Neutrophil (primary cell): ENCODE measurements around the gene SUSD4.

Source experiments
- H3K27ac ChIP-seq: fragments of 200-600 bp; sonication (generic); 2 replicates; pipeline ENCODE4 v1.5.1; 2016; ENCODE audit warnings: mild to moderate bottlenecking, moderate library complexity
- H3K27me3 ChIP-seq: fragments of 200-600 bp; sonication (generic); 2 replicates; pipeline ENCODE4 v1.6.0; 2016; ENCODE audit warnings: mild to moderate bottlenecking
- H3K36me3 ChIP-seq: fragments of 200-600 bp; sonication (generic); 2 replicates; pipeline ENCODE4 v1.5.1; 2017
- H3K4me1 ChIP-seq, 2 experiments: fragments of 200-600 bp in 1 of 2; sonication (generic) in 1 of 2; 1 replicate in 1 of 2; 2 replicates in 1 of 2; pipeline versions ENCODE4 v1.5.1 to v1.6.1; 2013 to 2016; ENCODE audit warnings: low read depth in 1 of 2, low read length in 1 of 2, mild to moderate bottlenecking in 1 of 2, moderate library complexity in 1 of 2; ENCODE audit not compliant: control insufficient read depth in 1 of 2, insufficient read depth in 1 of 2
- H3K4me3 ChIP-seq, 2 experiments: fragments of 200-600 bp in 1 of 2; sonication (generic) in 1 of 2; 1 replicate in 1 of 2; 2 replicates in 1 of 2; pipeline ENCODE4 v1.5.1; 2013 to 2016; ENCODE audit warnings: low read depth in 1 of 2, low read length in 1 of 2, mild to moderate bottlenecking in 1 of 2, moderate library complexity in 1 of 2
- H3K9me3 ChIP-seq: fragments of 200-600 bp; sonication (generic); 2 replicates; pipeline ENCODE4 v1.5.1; 2016
- TF ChIP-seq, protein P1 (sequence below): fragments of 200-600 bp; sonication (generic); IDR thresholded peaks from 2 replicates; pipeline ENCODE4 v1.5.1; 2016; ENCODE audit warnings: antibody characterized with exemption

The SUSD4 gene

DNA sequence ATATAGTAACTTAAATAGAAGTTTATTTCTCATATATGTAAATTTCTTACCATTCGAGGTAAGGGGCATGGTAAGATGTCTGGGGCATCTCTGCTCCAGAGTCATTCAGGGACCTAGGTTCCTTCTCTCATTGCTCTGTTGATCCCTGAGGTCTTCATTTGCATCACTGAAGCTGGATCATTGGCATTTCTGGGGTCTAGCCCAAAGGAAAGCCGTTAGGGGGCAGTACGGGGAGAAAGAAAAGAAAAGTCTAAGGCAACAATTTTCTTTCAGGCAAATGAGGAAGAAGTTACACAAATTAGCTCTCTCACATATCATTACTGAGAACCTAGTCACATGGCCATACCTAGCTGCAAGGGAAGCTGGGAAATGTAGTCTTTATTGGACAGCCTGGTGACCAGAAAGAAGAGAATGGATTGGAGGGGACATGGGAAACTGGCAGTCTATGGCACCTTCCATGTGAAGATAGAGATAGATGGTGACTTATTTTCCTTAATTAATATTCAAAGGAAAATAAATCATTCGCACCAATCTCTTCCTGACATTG, 10.2 kb upstream of the SUSD4 start:
- Histone ChIP-seq H3K27me3 (no peaks in the 10 kb centered on the region), H3K4me3 (no peak overlapping the region), H3K27ac (no peak overlapping the region), H3K36me3 (no peaks in the 10 kb centered on the region), H3K4me1 (no peaks in the 10 kb centered on the region), H3K9me3 (no peaks in the 10 kb centered on the region)
- TF ChIP-seq, protein P1, sequence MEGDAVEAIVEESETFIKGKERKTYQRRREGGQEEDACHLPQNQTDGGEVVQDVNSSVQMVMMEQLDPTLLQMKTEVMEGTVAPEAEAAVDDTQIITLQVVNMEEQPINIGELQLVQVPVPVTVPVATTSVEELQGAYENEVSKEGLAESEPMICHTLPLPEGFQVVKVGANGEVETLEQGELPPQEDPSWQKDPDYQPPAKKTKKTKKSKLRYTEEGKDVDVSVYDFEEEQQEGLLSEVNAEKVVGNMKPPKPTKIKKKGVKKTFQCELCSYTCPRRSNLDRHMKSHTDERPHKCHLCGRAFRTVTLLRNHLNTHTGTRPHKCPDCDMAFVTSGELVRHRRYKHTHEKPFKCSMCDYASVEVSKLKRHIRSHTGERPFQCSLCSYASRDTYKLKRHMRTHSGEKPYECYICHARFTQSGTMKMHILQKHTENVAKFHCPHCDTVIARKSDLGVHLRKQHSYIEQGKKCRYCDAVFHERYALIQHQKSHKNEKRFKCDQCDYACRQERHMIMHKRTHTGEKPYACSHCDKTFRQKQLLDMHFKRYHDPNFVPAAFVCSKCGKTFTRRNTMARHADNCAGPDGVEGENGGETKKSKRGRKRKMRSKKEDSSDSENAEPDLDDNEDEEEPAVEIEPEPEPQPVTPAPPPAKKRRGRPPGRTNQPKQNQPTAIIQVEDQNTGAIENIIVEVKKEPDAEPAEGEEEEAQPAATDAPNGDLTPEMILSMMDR, result no peak

DNA sequence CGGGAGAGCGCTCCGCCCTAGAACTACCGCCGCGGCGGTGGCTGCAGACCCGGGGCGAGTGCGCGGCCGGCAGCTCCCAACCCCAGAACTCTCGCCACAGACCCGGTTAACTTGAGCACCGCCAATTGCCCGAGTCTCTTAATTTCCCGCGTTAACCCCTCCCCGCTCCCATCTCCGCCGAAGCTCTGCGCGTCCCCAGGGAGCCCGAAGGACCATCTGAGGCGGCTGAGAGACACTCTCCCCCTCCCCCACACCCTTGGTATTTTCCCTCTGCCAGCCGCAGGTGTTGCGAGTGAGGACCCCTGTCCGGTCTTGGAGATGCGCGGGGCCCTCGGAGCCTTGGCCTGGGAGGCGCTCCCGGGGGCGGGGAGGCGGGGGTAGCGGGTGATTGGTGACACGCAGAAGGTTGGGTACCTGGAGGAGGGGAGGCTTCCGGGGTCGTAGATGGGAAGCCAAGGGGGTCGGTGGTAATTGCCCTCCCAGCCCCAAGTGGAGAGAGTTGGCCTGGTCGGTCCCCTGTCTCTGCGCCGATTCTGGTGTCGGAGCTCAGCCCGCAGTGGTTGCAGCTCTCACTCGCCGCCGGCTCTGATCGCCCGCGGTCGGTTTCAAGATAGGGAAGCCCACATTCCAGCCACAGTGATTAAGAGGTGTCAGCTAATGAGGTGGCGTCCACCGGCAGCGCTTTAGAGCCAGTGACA, 858 bp upstream of the SUSD4 start:
- H3K27ac ChIP-seq, result no peak overlapping the region
- H3K27me3 ChIP-seq, result peaks cover 67% of the 10 kb centered on the region
- H3K9me3 ChIP-seq, result no peaks in the 10 kb centered on the region
- peak overlapping the region in 1 of 2 experiments; percentile 8 for H3K4me3 ChIP-seq
- TF ChIP-seq, protein P1, result no peak
- H3K4me1 ChIP-seq, result peaks cover 7% of the 10 kb centered on the region in 2 experiments
- H3K36me3 ChIP-seq, result no peaks in the 10 kb centered on the region

DNA sequence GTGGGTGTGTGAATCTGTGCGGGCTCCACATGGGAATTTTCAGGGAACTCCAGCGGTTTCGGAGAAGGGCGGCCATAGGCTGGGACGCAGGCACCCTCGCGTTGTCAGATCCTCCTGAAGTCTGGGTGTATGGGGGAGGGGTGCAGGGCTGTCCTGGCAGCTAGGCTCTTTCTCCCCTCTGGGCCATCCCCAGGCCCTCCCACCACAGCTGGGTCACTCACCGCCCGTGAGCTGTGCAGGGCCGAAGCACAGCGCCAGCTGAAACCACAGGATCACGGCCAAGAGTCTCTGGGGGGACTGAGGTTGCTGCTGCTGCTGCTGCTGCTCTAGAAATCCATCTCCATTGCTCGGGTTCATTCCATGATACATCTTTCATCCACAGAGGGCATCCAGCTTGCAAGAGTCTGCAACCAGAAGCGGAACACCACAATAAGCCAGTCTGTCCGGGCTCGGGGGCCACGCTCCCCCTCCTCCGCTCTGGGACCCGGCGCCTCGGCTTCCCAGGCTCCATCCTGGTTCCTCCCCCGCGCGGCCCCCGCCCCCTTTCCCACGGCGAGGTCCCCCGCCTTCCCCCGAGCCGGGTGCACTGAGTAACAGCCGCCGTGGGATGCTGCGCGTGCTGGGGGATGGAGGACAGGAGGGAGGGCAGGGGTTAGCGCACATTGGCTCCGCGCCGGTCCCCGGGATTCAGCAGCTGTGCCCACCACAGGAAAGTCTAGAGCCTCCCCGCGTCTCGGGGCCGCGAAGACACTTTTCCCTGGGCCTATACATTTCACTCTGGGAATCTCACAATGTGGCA, 720 bp downstream of the SUSD4 start:
- Histone ChIP-seq H3K27me3 (peaks cover 83% of the 10 kb centered on the region), H3K4me3 (no peak overlapping the region), H3K4me1 (peaks cover 7% of the 10 kb centered on the region in 2 experiments), H3K36me3 (no peaks in the 10 kb centered on the region), H3K27ac (no peak overlapping the region), H3K9me3 (no peaks in the 10 kb centered on the region)
- TF ChIP-seq, protein P1, result no peak

DNA sequence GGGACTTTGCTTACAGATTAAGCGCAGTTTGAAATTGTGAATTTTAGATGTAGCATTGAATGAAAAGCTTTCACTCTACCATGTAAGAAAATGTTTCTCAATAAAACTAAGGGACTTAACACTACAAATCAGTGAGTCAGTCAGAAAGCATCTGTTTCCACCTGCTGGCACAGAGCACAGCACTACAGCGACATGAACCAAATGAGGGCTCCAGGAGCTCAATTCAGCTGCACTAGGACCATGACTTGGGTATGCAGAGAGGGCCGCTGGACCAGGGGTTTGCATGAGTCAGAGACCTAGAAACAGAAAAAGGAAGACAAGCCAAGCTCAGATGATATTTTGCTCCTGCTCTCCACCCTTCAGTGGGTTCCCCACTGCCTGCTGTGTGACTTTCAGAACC, 5.2 kb downstream of the SUSD4 start:
- H3K4me3 ChIP-seq, result no peak overlapping the region
- no peak overlapping the region for H3K27ac ChIP-seq
- TF ChIP-seq, protein P1, result no peak
- H3K4me1 ChIP-seq, result peaks cover 0 to 3% of the 10 kb centered on the region in 2 experiments
- no peaks in the 10 kb centered on the region for H3K9me3 ChIP-seq
- H3K36me3 ChIP-seq, result no peaks in the 10 kb centered on the region
- peaks cover 77% of the 10 kb centered on the region for H3K27me3 ChIP-seq

DNA sequence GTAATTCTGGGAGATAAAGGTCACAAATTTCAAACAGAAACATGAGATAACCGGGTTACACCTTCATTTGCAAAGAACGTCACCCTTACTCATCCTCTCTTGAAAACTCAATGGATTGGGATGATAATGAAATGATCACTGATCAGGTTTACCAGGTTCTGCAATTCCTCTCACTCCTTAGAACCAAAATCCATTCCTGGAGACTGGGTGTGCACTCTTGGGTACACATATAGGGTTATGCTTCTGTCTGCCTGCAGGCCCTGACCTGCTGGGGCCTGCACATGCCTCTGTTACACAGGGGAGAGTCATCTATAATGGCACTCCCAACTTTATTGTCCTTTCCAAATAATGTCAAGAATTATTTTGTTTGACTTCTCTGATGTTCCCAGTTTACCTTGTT, 8.3 kb downstream of the SUSD4 start:
- Histone ChIP-seq H3K4me1 (no peaks in the 10 kb centered on the region), H3K9me3 (no peaks in the 10 kb centered on the region), H3K36me3 (no peaks in the 10 kb centered on the region), H3K27me3 (peaks cover 72% of the 10 kb centered on the region), H3K4me3 (no peak overlapping the region), H3K27ac (no peak overlapping the region)
- TF ChIP-seq, protein P1, result no peak
